ENCODE data around the gene OR2V2. TPM values are rescaled to one million over a fixed set of nuclear protein-coding genes. Genes with fewer than 3 reads are reported as not detected.

The OR2V2 gene
- polyA plus RNA-seq, 1 of the 3 experiments (the other 2 are of a cell fraction), result not detected

DNA sequence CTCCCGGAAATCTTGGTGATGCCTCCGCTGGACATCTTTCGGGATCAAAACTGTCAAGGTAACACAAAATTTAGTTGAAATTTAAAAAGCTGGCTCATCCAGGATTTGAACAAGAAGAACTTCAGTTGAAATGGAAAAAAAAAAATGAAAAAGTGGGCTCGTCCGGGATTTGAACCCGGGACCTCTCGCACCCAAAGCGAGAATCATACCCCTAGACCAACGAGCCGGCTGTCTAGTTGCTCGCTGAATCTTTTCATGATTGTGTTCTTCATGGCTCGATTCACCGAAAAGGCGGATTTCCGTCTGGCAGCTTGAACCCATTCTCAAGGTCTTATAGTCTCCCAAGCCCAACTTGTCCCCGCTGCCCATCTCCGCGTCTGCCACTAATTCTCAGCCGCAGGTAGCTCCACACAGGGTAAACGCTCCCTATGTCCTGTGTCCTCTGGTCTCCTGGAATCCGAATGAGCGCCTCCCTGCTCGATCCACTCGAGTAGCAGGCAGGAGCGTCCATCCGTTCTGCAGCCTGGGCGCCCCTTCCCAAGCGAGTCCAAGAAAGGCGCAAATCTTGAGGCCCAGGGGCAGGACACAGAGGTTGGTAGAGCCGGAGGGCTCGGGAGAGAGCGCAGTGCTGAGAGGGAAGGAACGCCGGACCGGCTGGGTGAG lies 41.4 kb downstream of the OR2V2 start (continued):
- TF ChIP-seq, protein P1, sequence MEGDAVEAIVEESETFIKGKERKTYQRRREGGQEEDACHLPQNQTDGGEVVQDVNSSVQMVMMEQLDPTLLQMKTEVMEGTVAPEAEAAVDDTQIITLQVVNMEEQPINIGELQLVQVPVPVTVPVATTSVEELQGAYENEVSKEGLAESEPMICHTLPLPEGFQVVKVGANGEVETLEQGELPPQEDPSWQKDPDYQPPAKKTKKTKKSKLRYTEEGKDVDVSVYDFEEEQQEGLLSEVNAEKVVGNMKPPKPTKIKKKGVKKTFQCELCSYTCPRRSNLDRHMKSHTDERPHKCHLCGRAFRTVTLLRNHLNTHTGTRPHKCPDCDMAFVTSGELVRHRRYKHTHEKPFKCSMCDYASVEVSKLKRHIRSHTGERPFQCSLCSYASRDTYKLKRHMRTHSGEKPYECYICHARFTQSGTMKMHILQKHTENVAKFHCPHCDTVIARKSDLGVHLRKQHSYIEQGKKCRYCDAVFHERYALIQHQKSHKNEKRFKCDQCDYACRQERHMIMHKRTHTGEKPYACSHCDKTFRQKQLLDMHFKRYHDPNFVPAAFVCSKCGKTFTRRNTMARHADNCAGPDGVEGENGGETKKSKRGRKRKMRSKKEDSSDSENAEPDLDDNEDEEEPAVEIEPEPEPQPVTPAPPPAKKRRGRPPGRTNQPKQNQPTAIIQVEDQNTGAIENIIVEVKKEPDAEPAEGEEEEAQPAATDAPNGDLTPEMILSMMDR (IDR thresholded peaks at IDR 0.05), result peak; percentile 12; the same call in 1 of the 2 replicates

GRCh38 chr5:181189363-181189961 lies 42.1 kb downstream of the OR2V2 start:
- H3K9me3 ChIP-seq, result no peaks in the 10 kb centered on the region
- ChIA-PET POLR2A (interaction anchor here (1.1 to 2.6 kb wide), 3 partner anchors 18 to 55 kb away, joined by 3 to 11 read pairs (median 6); no protein-coding TSS in a partner anchor), CTCF (interaction anchor here (0.9 to 7.4 kb wide), 9 partner anchors 12 to 72 kb away, joined by 3 to 72 read pairs (median 5); partner anchors contain the start of genes TRIM41, TRIM52 and TRIM7)
- no peaks in the 10 kb centered on the region for H3K36me3 ChIP-seq (replicated peaks in 1 of 2; ENCODE audit: control insufficient read depth in 1 of 2, insufficient read depth in 2 of 2, low read length in 1 of 2)
- H3K4me1 ChIP-seq (ENCODE audit: control insufficient read depth in 1 of 2, insufficient read depth in 2 of 2, low read depth in 1 of 2, low read length in 1 of 2), result peaks cover 0 to 11% of the 10 kb centered on the region in 2 experiments; a peak in 1 of 4 replicates
- no peaks in the 10 kb centered on the region for H3K27me3 ChIP-seq (ENCODE audit: insufficient read depth)
- H3K9ac ChIP-seq, result peak overlapping the region; percentile 74
- peaks cover 6% of the 10 kb centered on the region; the same call in 1 of the 2 replicates for H3K79me2 ChIP-seq (ENCODE audit: insufficient read depth)
- peak overlapping the region; percentile 94 for H2AFZ ChIP-seq (ENCODE audit: low read depth)
- no peaks in the 10 kb centered on the region for H4K20me1 ChIP-seq (ENCODE audit: insufficient read depth)
- WGBS (ENCODE audit: low lambda C conversion rate), result 1% methylated on average over 18 of the region's 41 CpGs
- TF ChIP-seq NRF1 (IDR thresholded peaks at IDR 0.05; ENCODE audit: low read depth, low read length) (no peak), YY1 (IDR thresholded peaks at IDR 0.05; ENCODE audit: low read depth) (0 out of 2 replicates have a peak, but pooled peaks have one; percentile 27), MXI1 (IDR thresholded peaks at IDR 0.05; ENCODE audit: low read depth, low read length) (0 out of 2 replicates have a peak, but pooled peaks have one; percentile 49), ZBTB33 (IDR thresholded peaks at IDR 0.05; ENCODE audit: borderline replicate concordance, low read depth) (no peak)
- TF ChIP-seq, protein P2, sequence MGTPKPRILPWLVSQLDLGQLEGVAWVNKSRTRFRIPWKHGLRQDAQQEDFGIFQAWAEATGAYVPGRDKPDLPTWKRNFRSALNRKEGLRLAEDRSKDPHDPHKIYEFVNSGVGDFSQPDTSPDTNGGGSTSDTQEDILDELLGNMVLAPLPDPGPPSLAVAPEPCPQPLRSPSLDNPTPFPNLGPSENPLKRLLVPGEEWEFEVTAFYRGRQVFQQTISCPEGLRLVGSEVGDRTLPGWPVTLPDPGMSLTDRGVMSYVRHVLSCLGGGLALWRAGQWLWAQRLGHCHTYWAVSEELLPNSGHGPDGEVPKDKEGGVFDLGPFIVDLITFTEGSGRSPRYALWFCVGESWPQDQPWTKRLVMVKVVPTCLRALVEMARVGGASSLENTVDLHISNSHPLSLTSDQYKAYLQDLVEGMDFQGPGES (IDR thresholded peaks at IDR 0.05; ENCODE audit: low read depth, low read length), result no peak
- no peaks in the 10 kb centered on the region for H3K9me2 ChIP-seq
- H3K4me2 ChIP-seq, result peak overlapping the region; percentile 94
- peaks cover 22% of the 10 kb centered on the region for H3F3A ChIP-seq (replicated peaks; ENCODE audit: insufficient read depth)
- peak overlapping the region; percentile 34 to 77; a peak in 3 of 4 replicates for H3K27ac ChIP-seq (ENCODE audit: low read depth in 2 of 2, low read length in 1 of 2)
- peak overlapping the region; percentile 91 to 98 for H3K4me3 ChIP-seq (ENCODE audit: low read depth in 2 of 2, low read length in 1 of 2)
- no peak for DNase-seq

Measured in SK-N-SH (cell line).